Nephron progenitor cell (in vitro differentiated cells): ENCODE data around the gene STK35.
"Not testable (repeated sequence)": the region's sequence is repeated elsewhere in the genome, so short reads cannot be mapped to it uniquely, and the experiment has no call there.

Experiments used
- DNase-seq: peaks from one replicate; pipeline ENCODE4 v3.0.0; 2021
- H3K27ac Mint-ChIP-seq: 2 replicates; pipeline ENCODE4 v1.8.0; 2021; ENCODE audit warnings: mild to moderate bottlenecking, moderate library complexity, mixed read lengths
- H3K27me3 Mint-ChIP-seq: 2 replicates; pipeline ENCODE4 v1.8.0; 2021; ENCODE audit warnings: mild to moderate bottlenecking, low read depth, mixed read lengths; ENCODE audit not compliant: poor library complexity
- H3K36me3 Mint-ChIP-seq: 2 replicates; pipeline ENCODE4 v1.8.0; 2021; ENCODE audit warnings: low read depth, mixed read lengths
- H3K4me1 Mint-ChIP-seq: 2 replicates; pipeline ENCODE4 v1.8.0; 2021; ENCODE audit warnings: mixed read lengths
- H3K4me3 Mint-ChIP-seq: 2 replicates; pipeline ENCODE4 v1.8.0; 2021; ENCODE audit warnings: mild to moderate bottlenecking, moderate library complexity, mixed read lengths
- H3K9me3 Mint-ChIP-seq: 2 replicates; pipeline ENCODE4 v1.8.0; 2021; ENCODE audit warnings: mild to moderate bottlenecking, moderate library complexity, mixed read lengths
- CTCF ChIP-seq: fragments of 200-600 bp; sonication (generic); IDR thresholded peaks from 2 replicates; pipeline ENCODE4 v1.5.0; 2021; ENCODE audit warnings: antibody characterized with exemption

Gene STK35

GRCh38 chr20:2167112-2167511 is 65.5 kb downstream of the STK35 start:
- H3K4me1 Mint-ChIP-seq: peaks cover 14% of the 10 kb centered on the region
- H3K27ac Mint-ChIP-seq: no peak overlapping the region

GRCh38 chr20:2168946-2169345 is 67.3 kb downstream of the STK35 start:
- H3K4me1 Mint-ChIP-seq: peaks cover 13% of the 10 kb centered on the region
- no peak for DNase-seq
- H3K36me3 Mint-ChIP-seq: no peaks in the 10 kb centered on the region
- H3K27ac Mint-ChIP-seq: no peak overlapping the region
- H3K27me3 Mint-ChIP-seq: peaks cover 35% of the 10 kb centered on the region
- no peaks in the 10 kb centered on the region for H3K9me3 Mint-ChIP-seq
- H3K4me3 Mint-ChIP-seq: no peak overlapping the region
- TF ChIP-seq CTCF: no peak

More at GRCh38 chr20:2167112-2167511, 65.5 kb downstream of the STK35 start:
- TF ChIP-seq CTCF: no peak
- peaks cover 36% of the 10 kb centered on the region for H3K27me3 Mint-ChIP-seq
- no peak for DNase-seq
- H3K36me3 Mint-ChIP-seq: no peaks in the 10 kb centered on the region
- no peak overlapping the region for H3K4me3 Mint-ChIP-seq
- no peaks in the 10 kb centered on the region for H3K9me3 Mint-ChIP-seq

GRCh38 chr20:2169456-2170088 is 67.9 kb downstream of the STK35 start:
- no peak for DNase-seq
- no peak overlapping the region for H3K27ac Mint-ChIP-seq
- no peaks in the 10 kb centered on the region for H3K36me3 Mint-ChIP-seq
- no peak overlapping the region for H3K4me3 Mint-ChIP-seq
- no peak for TF ChIP-seq CTCF
- H3K9me3 Mint-ChIP-seq: no peaks in the 10 kb centered on the region
- peaks cover 9% of the 10 kb centered on the region for H3K4me1 Mint-ChIP-seq
- H3K27me3 Mint-ChIP-seq: peaks cover 35% of the 10 kb centered on the region

- peaks cover 39% of the 10 kb centered on the region for H3K27me3 Mint-ChIP-seq
- no peaks in the 10 kb centered on the region for H3K9me3 Mint-ChIP-seq
- no peaks in the 10 kb centered on the region for H3K36me3 Mint-ChIP-seq
- no peak overlapping the region for H3K4me3 Mint-ChIP-seq
- H3K4me1 Mint-ChIP-seq: peaks cover 3% of the 10 kb centered on the region
- no peak for DNase-seq
- TF ChIP-seq CTCF: no peak
- H3K27ac Mint-ChIP-seq: no peak overlapping the region
Observed at GRCh38 chr20:2170404-2170803, 68.8 kb downstream of the STK35 start.

GRCh38 chr20:2171266-2171790 is 69.7 kb downstream of the STK35 start:
- H3K9me3 Mint-ChIP-seq: no peaks in the 10 kb centered on the region
- H3K4me1 Mint-ChIP-seq: peaks cover 3% of the 10 kb centered on the region
- H3K27ac Mint-ChIP-seq: no peak overlapping the region
- TF ChIP-seq CTCF: no peak
- no peak overlapping the region for H3K4me3 Mint-ChIP-seq
- no peaks in the 10 kb centered on the region for H3K36me3 Mint-ChIP-seq
- no peak for DNase-seq
- H3K27me3 Mint-ChIP-seq: peaks cover 43% of the 10 kb centered on the region

GRCh38 chr20:2171840-2172239 is 70.2 kb downstream of the STK35 start:
- H3K36me3 Mint-ChIP-seq, H3K4me3 Mint-ChIP-seq, DNase-seq, H3K4me1 Mint-ChIP-seq, H3K9me3 Mint-ChIP-seq, H3K27ac Mint-ChIP-seq: not testable (repeated sequence)
- peaks cover 41% of the 10 kb centered on the region for H3K27me3 Mint-ChIP-seq
